ENCODE results near the gene DNLZ.

DNLZ gene

GRCh38 chr9:136342181-136343120 is 21.1 kb downstream of the DNLZ start:
- peak; percentile 94 for DNase-seq

GRCh38 chr9:136341769-136342168 is 21.8 kb downstream of the DNLZ start:
- no peak for DNase-seq

- no peak for DNase-seq
These were observed 22.4 kb downstream of the DNLZ start for GRCh38 chr9:136341042-136341655.

GRCh38 chr9:136340356-136341041 is 23.0 kb downstream of the DNLZ start:
- DNase-seq, result no peak

- DNase-seq, result no peak
These were observed 23.6 kb downstream of the DNLZ start for GRCh38 chr9:136339958-136340310.

- DNase-seq, result peak; percentile 73
These were observed 24.2 kb downstream of the DNLZ start for GRCh38 chr9:136339173-136339957.

GRCh38 chr9:136338511-136338910 is 25.0 kb downstream of the DNLZ start:
- DNase-seq, result no peak

GRCh38 chr9:136337416-136338395 is 25.8 kb downstream of the DNLZ start:
- DNase-seq, result no peak

GRCh38 chr9:136336881-136337280 is 26.7 kb downstream of the DNLZ start:
- no peak for DNase-seq

- no peak for DNase-seq
These were observed 27.2 kb downstream of the DNLZ start for GRCh38 chr9:136336156-136336870.

GRCh38 chr9:136335296-136336155 is 28.0 kb downstream of the DNLZ start:
- no peak for DNase-seq

GRCh38 chr9:136334541-136334940 is 29.0 kb downstream of the DNLZ start:
- no peak for DNase-seq

GRCh38 chr9:136333486-136333885 is 30.1 kb downstream of the DNLZ start:
- DNase-seq, result no peak

GRCh38 chr9:136333045-136333444 is 30.5 kb downstream of the DNLZ start:
- DNase-seq, result no peak

- no peak for DNase-seq
These were observed 31.0 kb downstream of the DNLZ start for GRCh38 chr9:136332482-136332983.

GRCh38 chr9:136331556-136332481 is 31.7 kb downstream of the DNLZ start:
- DNase-seq, result no peak

- DNase-seq, result no peak
These were observed 32.5 kb downstream of the DNLZ start for GRCh38 chr9:136331030-136331429.

GRCh38 chr9:136330406-136330990 is 33.0 kb downstream of the DNLZ start:
- no peak for DNase-seq
